VCaP (cell line): ENCODE measurements around the gene RND2.

Experiments
- H3K27ac ChIP-seq: fragments of 450-650 bp; 2 replicates; pipeline ENCODE4 v1.5.1; 2017
- TF ChIP-seq, protein P1 (sequence below): fragments of 450-650 bp; conservative IDR thresholded peaks from 2 replicates; pipeline ENCODE4 v1.5.1; 2017; ENCODE audit warnings: mild to moderate bottlenecking, moderate library complexity

Gene RND2

DNA sequence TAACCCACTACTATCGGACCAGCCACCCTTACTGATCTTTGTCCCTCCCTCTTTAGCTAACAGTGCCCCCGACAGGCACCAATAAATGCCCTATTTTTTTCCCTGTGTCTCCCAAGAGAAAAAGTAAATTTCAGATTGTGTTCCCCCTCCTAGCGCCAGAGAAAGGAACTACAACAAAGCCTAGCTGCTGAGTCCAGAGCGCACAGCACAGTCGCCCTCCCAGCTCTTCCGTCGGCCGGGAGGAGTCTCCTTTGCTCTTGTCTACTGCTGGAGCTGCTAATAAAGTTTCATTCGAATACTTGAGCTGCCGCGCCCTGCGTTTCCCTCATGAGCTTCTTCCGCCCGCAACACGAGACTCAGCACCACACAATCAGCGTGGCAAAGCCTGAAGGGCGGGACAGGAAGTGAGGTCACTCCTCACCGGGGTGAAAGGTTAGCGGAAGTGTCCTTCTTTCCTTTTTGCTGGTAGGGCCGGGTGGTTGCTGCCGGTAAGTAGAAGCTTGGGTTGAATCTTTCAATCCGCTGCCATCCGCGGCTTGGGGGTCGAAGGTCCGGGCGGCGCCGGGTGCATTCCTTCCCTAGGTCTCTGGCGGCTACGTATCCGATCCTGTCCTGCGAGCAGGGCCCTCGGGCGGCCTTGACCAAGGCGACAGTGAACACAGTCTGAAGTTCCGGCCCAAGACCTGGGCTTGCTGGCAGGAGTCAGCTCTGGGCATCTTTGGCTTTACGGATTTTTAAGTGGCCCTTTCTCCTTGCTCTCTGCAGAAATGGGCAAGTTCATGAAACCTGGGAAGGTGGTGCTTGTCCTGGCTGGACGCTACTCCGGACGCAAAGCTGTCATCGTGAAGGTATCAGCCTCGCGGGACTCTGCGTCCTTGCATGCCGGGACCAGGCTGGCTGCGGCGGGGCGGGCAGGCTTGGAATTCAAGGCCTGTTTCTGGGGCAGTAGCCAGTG is 26.8 kb upstream of the RND2 start, which contains the start of gene RPL27:
Gene RPL27, plus strand, starts transcription at position 436 of the 955 bp plus-strand sequence. Its CDS starts 332 bp downstream, at position 768.
- H3K27ac ChIP-seq: peak within 1 kb of the TSS; percentile 88
- TF ChIP-seq, protein P1, sequence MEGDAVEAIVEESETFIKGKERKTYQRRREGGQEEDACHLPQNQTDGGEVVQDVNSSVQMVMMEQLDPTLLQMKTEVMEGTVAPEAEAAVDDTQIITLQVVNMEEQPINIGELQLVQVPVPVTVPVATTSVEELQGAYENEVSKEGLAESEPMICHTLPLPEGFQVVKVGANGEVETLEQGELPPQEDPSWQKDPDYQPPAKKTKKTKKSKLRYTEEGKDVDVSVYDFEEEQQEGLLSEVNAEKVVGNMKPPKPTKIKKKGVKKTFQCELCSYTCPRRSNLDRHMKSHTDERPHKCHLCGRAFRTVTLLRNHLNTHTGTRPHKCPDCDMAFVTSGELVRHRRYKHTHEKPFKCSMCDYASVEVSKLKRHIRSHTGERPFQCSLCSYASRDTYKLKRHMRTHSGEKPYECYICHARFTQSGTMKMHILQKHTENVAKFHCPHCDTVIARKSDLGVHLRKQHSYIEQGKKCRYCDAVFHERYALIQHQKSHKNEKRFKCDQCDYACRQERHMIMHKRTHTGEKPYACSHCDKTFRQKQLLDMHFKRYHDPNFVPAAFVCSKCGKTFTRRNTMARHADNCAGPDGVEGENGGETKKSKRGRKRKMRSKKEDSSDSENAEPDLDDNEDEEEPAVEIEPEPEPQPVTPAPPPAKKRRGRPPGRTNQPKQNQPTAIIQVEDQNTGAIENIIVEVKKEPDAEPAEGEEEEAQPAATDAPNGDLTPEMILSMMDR: peak; percentile 90

DNA sequence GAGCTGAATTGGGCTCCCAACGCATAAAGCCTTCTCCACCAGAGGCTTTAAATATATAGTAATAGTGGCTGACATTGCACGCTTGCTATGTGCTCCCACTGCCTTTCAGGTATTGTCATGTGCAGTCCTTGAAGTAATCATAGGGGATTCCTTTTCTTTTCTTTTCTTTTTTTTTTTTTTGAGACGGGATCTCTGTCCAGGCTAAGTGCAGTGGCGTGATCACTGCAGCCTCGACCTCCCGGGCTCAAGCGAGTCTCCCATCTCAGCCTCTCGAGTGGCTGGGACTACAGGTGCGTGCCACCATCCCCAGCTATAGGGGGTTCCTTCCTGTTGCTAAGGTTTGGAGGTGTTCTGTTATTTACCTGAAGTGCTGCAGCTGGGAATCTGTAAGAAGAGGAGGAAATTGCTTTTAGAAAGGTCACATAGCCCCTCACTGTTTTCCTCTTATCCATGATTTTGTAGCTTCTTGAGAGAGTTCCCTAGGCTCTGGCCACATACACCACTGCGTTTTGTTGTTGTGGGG is 26.0 kb upstream of the RND2 start:
- TF ChIP-seq, protein P1: no peak
- H3K27ac ChIP-seq: peak overlapping the region; percentile 88

DNA sequence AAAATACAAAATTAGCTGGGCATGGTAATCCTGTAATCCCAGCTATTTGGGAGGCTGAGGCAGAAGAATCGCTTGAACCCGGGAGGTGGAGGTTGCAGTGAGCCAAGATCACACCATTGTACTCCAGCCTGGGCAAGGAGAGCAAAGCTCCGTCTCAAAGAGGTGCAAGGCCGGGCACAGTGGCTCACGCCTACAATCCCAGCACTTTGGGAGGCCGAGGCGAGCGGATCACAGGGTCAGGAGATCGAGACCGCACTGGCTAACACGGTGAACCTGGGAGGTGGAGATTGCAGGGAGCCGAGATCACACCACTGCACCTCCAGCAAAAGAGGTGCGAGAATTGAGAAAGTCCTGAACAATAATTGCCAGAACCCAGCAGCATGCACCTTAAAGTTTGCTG is 24.1 kb upstream of the RND2 start:
- peak overlapping the region; percentile 88 for H3K27ac ChIP-seq

DNA sequence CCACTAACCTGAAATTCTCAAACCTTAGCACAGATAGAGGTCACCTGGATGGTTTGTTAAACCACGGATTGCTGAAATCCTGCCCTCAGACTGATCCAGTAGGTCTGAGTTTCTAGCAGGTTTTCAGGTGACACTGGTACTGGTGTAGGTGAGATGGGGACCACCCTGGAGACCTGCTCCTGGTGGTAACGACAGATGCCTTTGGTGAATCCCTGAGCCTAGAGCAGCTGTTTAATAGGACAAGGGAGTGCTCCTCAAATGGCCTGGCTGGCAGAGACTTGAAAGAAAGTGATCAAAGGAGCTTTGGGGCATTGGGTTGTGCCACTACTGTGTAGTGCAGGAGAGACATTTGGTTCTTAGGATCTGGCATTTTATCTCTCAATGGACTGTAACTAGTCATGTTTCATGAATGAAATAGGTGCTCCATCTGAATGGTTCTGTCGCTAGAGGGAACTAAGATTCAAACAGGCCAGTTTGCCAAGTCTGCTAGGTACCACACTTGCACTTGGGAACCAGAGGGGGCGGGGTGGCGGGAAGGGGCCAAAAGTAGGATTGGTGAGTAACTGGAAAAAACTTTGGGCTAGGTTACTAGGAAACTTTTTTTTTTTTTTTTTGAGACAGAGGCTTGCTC is 21.4 kb upstream of the RND2 start:
- TF ChIP-seq, protein P1: no peak
- no peak overlapping the region for H3K27ac ChIP-seq

- TF ChIP-seq, protein P1: no peak
- peak within 1 kb of the TSS; percentile 26; the same call in 1 of the 2 replicates for H3K27ac ChIP-seq
These were observed 18.1 kb upstream of the RND2 start, which contains the start of gene IFI35 for GRCh38 chr17:43006639-43007551. TSS of gene IFI35 (plus strand) at chr17:43006784. CDS start at chr17:43006948, 164 bp downstream.

GRCh38 chr17:43010667-43011308 is 14.2 kb upstream of the RND2 start:
- TF ChIP-seq, protein P1: no peak
- peak overlapping the region; percentile 63 for H3K27ac ChIP-seq
